Lower leg skin (tissue), 3 donors: ENCODE data around the gene HNF1A.

ENCODE experiments used
- CTCF ChIP-seq, 3 donors: fragments of 450-650 bp; IDR thresholded peaks; one replicate each; pipeline ENCODE4 v1.5.1; 2016; ENCODE audit warnings: antibody characterized with exemption in 3 of 3, mild to moderate bottlenecking in 3 of 3, moderate library complexity in 2 of 3
- POLR2A ChIP-seq, 2 donors: fragments of 450-650 bp; IDR thresholded peaks; one replicate each; pipeline ENCODE4 v1.6.1; 2016 to 2017; ENCODE audit warnings: antibody characterized with exemption in 2 of 2, mild to moderate bottlenecking in 1 of 2, moderate library complexity in 1 of 2

- TF ChIP-seq CTCF (IDR thresholded peaks at IDR 0.05) = no peak
- no peak for TF ChIP-seq POLR2A (IDR thresholded peaks at IDR 0.05)
Measured at GRCh38 chr12:121001060-121001459, 22.7 kb downstream of the HNF1A start.
